OCI-LY3 (cell line): ENCODE measurements around the gene MYH9.

Experiments
- H2AFZ ChIP-seq: fragments of 200-600, 300-600 bp; shearing (Covaris generic); 2 replicates; pipeline ENCODE4 v1.6.0; 2014; ENCODE audit warnings: antibody characterized with exemption, low read depth, low read length
- H3K27ac ChIP-seq: fragments of 200-600, 300-600 bp; sonication (generic); 2 replicates; pipeline ENCODE4 v1.5.1; 2014; ENCODE audit warnings: mild to moderate bottlenecking, low read length, moderate library complexity, mixed read lengths
- H3K27me3 ChIP-seq: fragments of 200-600, 300-600 bp; sonication (generic); 2 replicates; pipeline ENCODE4 v1.6.1; 2014; ENCODE audit warnings: low read depth, low read length, mixed read lengths
- H3K36me3 ChIP-seq: fragments of 200-600, 300-600 bp; sonication (generic); replicated peaks from 2 replicates; pipeline ENCODE3; 2014; ENCODE audit warnings: low read depth, low read length, mixed read lengths
- H3K4me1 ChIP-seq: fragments of 300-600, 200-600 bp; sonication (generic); 2 replicates; pipeline ENCODE4 v1.6.1; 2014; ENCODE audit warnings: low read length, mixed read lengths
- H3K4me2 ChIP-seq: fragments of 200-600, 300-600 bp; sonication (generic); 2 replicates; pipeline ENCODE4 v1.6.1; 2014; ENCODE audit warnings: low read length, mixed read lengths
- H3K4me3 ChIP-seq: fragments of 300-600, 200-600 bp; sonication (generic); 2 replicates; pipeline ENCODE4 v1.5.1; 2014; ENCODE audit warnings: antibody characterized with exemption, mild to moderate bottlenecking, low read length, moderate library complexity
- H3K79me2 ChIP-seq: fragments of 300-600, 200-600 bp; shearing (Covaris generic); 2 replicates; pipeline ENCODE4 v1.6.1; 2014; ENCODE audit warnings: mild to moderate bottlenecking, low read length, mixed read lengths
- H3K9ac ChIP-seq: fragments of 300-600, 200-600 bp; shearing (Covaris generic); 2 replicates; pipeline ENCODE4 v1.6.0; 2014; ENCODE audit warnings: mild to moderate bottlenecking, low read length, moderate library complexity
- H3K9me3 ChIP-seq: fragments of 200-600, 300-600 bp; shearing (Covaris generic); 2 replicates; pipeline ENCODE4 v1.6.1; 2014; ENCODE audit warnings: low read length, mixed read lengths; ENCODE audit not compliant: insufficient read depth
- H4K20me1 ChIP-seq: fragments of 200-600, 300-600 bp; sonication (generic); 2 replicates; pipeline ENCODE4 v1.6.1; 2016; ENCODE audit warnings: low read length, mixed read lengths; ENCODE audit not compliant: insufficient read depth
- CTCF ChIP-seq: fragments of 200-600, 300-600 bp; sonication (generic); IDR thresholded peaks from 2 replicates; pipeline ENCODE4 v1.5.1; 2014; ENCODE audit warnings: antibody characterized with exemption, low read length, low read depth
- EZH2phosphoT487 ChIP-seq: fragments of 200-600 bp; shearing (Covaris generic); IDR thresholded peaks from 2 replicates; pipeline ENCODE4 v1.6.1; 2018; ENCODE audit warnings: antibody characterized with exemption, mixed run types, low read depth

MYH9 gene

GRCh38 chr22:36235585-36235984 lies 152.2 kb downstream of the MYH9 start:
- H3K27me3 ChIP-seq, result no peaks in the 10 kb centered on the region
- H3K79me2 ChIP-seq, result peaks cover 86% of the 10 kb centered on the region
- peak overlapping the region; percentile 66 for H3K9ac ChIP-seq
- peak overlapping the region; percentile 82 for H3K4me2 ChIP-seq
- H3K4me3 ChIP-seq, result peak overlapping the region; percentile 88
- peak overlapping the region; percentile 94 for H3K27ac ChIP-seq
- H2AFZ ChIP-seq, result no peak overlapping the region
- TF ChIP-seq EZH2phosphoT487, result no peak
- TF ChIP-seq CTCF, result no peak
- peaks cover 81% of the 10 kb centered on the region for H3K36me3 ChIP-seq
- H3K9me3 ChIP-seq, result no peaks in the 10 kb centered on the region
- H4K20me1 ChIP-seq, result peaks cover 23% of the 10 kb centered on the region
- H3K4me1 ChIP-seq, result peaks cover 79% of the 10 kb centered on the region

- H3K79me2 ChIP-seq, result peaks cover 82% of the 10 kb centered on the region
- TF ChIP-seq CTCF (no peak), EZH2phosphoT487 (no peak)
- H3K4me1 ChIP-seq, result peaks cover 72% of the 10 kb centered on the region
- no peaks in the 10 kb centered on the region for H3K27me3 ChIP-seq
- peaks cover 23% of the 10 kb centered on the region for H4K20me1 ChIP-seq
- H3K27ac ChIP-seq, result peak overlapping the region; percentile 94
- no peak overlapping the region for H2AFZ ChIP-seq
- peak overlapping the region; percentile 66 for H3K9ac ChIP-seq
- peaks cover 88% of the 10 kb centered on the region for H3K36me3 ChIP-seq
- H3K9me3 ChIP-seq, result no peaks in the 10 kb centered on the region
- peak overlapping the region; percentile 82 for H3K4me2 ChIP-seq
- peak overlapping the region; percentile 88 for H3K4me3 ChIP-seq
Measured at GRCh38 chr22:36234919-36235318, 152.8 kb downstream of the MYH9 start.

GRCh38 chr22:36234213-36234612 lies 153.6 kb downstream of the MYH9 start:
- H3K4me1 ChIP-seq, result peaks cover 69% of the 10 kb centered on the region
- no peak overlapping the region for H2AFZ ChIP-seq
- peaks cover 75% of the 10 kb centered on the region for H3K79me2 ChIP-seq
- TF ChIP-seq EZH2phosphoT487, result no peak
- TF ChIP-seq CTCF, result no peak
- H3K4me2 ChIP-seq, result peak overlapping the region; percentile 82
- no peaks in the 10 kb centered on the region for H3K27me3 ChIP-seq
- peak overlapping the region; percentile 94 for H3K27ac ChIP-seq
- peaks cover 89% of the 10 kb centered on the region for H3K36me3 ChIP-seq
- H4K20me1 ChIP-seq, result peaks cover 23% of the 10 kb centered on the region
- H3K9me3 ChIP-seq, result no peaks in the 10 kb centered on the region
- peak overlapping the region; percentile 66 for H3K9ac ChIP-seq
- peak overlapping the region; percentile 88 for H3K4me3 ChIP-seq

GRCh38 chr22:36233796-36234195 lies 154.0 kb downstream of the MYH9 start:
- H2AFZ ChIP-seq, result no peak overlapping the region
- no peaks in the 10 kb centered on the region for H3K27me3 ChIP-seq
- H3K9me3 ChIP-seq, result no peaks in the 10 kb centered on the region
- TF ChIP-seq CTCF (no peak), EZH2phosphoT487 (no peak)
- H3K4me1 ChIP-seq, result peaks cover 69% of the 10 kb centered on the region
- H3K36me3 ChIP-seq, result peaks cover 88% of the 10 kb centered on the region
- H3K27ac ChIP-seq, result peak overlapping the region; percentile 94
- H3K9ac ChIP-seq, result peak overlapping the region; percentile 66; the same call in 1 of the 2 replicates
- peak overlapping the region; percentile 88 for H3K4me3 ChIP-seq
- peaks cover 23% of the 10 kb centered on the region for H4K20me1 ChIP-seq
- peak overlapping the region; percentile 82 for H3K4me2 ChIP-seq
- peaks cover 71% of the 10 kb centered on the region for H3K79me2 ChIP-seq
